GM19043 (cell line): Measurements from ENCODE around the gene ADK.

Source experiments
- ATAC-seq: cut with Tn5 transposase; IDR thresholded peaks from one replicate; pipeline ENCODE4 v1.9.1; 2021; ENCODE audit warnings: low read depth; ENCODE audit not compliant: unreplicated experiment

The ADK gene

GRCh38 chr10:74231375-74231774, 80.4 kb downstream of the ADK start:
- ATAC-seq, result no peak

DNA sequence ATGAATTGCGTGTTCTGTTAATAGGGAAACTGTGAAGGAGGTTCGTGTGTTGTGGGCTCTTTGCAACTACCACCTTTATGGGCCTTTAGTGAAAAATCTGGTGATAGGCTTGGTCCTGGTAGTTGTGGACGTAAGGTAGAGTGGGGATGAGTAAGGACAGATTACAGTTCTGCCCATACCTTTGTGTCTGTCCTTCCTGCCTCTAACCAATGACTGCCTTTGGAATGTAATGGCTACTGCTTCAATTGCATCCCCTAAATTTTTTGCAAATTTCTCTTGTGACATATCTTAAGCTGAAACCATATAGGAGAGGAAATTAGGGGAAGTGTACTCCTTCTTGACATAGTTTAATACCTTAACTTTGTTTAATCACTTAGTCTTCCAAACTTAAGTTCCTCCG, 82.3 kb downstream of the ADK start:
- no peak for ATAC-seq

DNA sequence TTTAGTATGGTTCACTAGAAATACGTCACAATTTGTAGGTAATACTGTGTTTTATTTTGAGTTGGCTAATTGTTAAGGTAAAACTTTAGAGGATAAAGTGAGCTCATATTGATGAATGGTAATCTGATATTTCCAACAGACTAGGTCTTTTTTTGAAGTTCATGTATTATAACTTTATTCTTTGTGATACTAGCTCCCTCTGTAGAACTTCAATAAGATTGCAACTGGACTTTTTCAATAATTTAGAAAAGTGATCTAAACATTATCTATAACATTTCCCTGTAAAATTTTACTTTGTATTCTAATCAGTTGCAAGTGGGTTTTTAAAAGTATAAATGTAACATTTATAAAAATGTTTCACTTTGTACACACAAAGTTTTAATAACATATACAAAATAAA, 83.5 kb downstream of the ADK start:
- ATAC-seq, result no peak

GRCh38 chr10:74238031-74238431, 87.0 kb downstream of the ADK start:
- no peak for ATAC-seq

- no peak for ATAC-seq
These were observed 87.5 kb downstream of the ADK start for GRCh38 chr10:74238516-74238915.

- no peak for ATAC-seq
These were observed 92.0 kb downstream of the ADK start for GRCh38 chr10:74243067-74243466.

DNA sequence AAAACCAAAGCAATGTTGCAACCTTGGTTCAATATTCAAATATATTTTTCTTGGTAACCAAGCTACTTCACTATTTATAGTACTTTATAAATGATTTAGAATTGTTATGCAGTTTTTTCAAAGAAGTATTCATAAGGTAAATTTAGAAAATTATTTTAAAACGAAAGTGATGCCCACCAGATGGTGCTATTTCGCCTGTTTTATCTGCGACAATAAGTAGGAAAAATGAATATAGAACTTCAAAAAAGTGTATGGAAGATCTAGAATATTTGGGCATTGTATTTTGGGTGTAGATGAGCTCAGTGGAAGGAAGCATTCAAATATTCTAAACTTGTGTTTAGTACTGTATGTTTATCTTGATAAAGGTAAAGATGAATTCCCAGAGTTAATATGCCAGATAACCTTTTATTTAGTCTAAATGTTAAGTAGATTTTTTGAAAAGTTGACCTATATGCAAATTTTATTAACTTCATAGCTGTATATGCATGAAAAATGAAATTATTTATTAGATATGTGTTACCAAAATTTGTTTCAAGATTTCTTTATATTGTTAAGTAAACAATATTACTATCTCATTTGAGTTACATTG, 93.2 kb downstream of the ADK start:
- no peak for ATAC-seq

GRCh38 chr10:74244807-74245206, 93.8 kb downstream of the ADK start:
- no peak for ATAC-seq

DNA sequence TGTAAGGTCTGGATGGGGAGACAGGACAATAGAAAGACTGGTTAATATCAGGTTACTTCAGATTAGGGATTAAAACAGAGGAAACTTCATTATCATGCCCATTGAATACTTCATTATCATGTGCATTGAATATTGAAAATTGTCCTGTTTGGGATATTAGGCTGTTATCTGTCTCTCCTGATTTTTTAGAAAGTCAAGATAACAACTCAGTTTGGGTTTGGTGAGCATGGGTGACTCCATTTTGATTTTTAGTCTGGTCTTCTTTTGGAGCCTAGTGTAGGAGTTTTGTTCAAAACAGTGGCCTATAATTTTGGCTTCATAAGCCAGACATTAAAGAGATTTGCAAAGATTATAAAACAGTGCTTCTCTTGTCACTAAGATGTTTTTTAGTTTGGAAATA, 95.5 kb downstream of the ADK start:
- no peak for ATAC-seq

GRCh38 chr10:74249865-74250264, 98.8 kb downstream of the ADK start:
- ATAC-seq, result no peak

DNA sequence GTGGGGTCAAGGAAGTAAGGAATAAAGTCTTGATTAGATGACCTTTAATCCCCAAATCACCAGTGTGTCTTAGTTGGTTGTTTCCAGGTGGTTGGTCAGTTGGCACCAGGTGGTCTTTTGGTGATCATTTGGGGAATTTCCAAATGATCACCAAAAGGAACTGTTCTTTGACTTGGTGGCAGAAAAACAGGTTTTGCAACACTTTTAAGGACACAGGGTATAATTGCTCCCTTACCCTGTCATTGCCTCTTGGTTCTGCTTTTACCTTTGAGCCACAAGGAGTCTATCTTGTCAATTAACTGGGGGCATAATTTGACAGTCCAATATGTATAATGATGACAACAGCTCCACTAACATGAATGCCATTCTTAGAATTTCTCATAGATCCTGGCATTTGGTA, 104.2 kb downstream of the ADK start:
- ATAC-seq, result no peak

DNA sequence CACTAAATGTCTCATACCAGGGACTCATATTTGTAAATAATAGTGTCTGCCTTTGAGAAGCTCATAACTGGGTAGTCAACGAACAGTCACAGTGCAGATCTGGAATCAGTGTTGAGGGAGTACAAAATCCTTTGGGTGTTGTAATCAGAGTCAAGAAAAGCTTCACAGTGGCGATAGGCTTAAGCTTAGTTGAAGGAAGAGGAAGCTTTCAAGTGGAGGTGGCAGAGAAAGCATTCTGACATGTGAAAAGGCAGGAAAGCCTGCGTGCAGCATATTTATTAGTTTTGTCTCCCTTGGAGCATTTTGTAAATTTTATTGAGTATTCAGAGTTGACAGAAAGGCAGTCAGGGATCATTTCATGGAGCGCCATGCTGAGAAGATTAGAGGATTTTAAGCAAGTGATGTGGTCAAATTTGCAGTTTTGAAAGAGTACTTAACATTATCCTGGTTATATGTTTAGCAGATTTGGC, 104.9 kb downstream of the ADK start:
- no peak for ATAC-seq

GRCh38 chr10:74262856-74263255, 111.8 kb downstream of the ADK start:
- no peak for ATAC-seq

DNA sequence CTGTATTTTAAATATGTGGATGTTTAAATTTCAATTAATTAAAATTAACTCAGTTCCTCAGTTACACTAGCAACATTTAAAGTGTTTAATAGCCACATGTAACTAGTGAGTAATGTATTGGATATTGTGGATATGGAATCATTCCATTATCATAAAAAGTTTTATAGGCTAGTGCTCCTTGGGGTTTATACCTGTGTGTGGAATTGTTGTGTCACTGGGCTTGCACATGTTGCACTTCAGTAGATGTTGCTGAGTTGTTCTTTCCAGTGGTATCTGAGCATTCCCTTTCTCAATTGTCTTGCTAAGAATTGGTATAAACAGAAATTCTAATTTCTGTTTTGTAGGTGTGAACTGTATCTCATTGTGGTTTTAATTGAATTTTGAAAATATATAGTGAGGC, 113.0 kb downstream of the ADK start:
- no peak for ATAC-seq

GRCh38 chr10:74272288-74272687, 121.3 kb downstream of the ADK start:
- no peak for ATAC-seq

DNA sequence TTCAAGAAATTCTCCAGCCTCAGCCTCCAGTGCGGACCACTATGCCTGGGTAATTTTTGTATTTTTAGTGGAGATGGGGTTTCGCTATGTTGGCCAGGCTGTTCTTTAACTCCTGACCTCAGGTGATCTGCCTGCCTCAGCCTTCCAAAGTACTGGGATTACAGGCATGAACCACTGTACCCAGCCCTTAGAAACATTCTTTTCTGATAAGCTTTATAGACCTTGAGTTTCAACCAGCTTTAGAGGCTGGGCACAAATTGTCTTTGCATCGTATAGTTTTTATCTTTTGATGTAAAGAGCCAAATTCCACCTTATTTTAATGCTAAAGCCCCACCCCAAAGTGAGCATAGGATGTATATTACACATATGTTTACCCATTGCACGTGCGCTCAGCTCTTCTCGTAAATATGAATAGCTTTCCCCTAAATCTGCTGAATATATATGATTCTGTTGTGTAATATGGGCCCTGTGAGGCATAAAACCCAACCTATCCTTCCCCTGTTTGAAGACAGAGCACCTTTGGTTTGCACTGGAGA, 124.8 kb downstream of the ADK start:
- no peak for ATAC-seq

DNA sequence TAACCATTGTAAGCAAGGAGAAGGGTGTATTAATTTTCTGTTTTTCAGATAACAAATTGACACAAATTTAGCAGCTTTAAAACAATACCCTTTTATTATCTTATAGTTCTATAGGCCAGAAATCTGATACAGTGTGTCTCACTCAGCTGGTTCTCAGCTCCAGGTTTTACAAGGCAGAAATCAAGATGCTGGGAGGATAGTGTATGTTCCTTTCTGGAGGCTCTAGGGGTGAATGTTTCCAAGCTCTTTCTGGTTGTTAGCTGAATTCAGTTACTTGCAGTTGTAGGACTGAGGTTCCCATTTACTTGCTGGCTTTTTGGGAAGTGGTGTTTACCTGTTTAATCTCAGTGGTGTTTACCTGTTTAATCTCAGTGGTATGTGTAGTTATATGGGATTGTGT, 125.4 kb downstream of the ADK start:
- no peak for ATAC-seq

DNA sequence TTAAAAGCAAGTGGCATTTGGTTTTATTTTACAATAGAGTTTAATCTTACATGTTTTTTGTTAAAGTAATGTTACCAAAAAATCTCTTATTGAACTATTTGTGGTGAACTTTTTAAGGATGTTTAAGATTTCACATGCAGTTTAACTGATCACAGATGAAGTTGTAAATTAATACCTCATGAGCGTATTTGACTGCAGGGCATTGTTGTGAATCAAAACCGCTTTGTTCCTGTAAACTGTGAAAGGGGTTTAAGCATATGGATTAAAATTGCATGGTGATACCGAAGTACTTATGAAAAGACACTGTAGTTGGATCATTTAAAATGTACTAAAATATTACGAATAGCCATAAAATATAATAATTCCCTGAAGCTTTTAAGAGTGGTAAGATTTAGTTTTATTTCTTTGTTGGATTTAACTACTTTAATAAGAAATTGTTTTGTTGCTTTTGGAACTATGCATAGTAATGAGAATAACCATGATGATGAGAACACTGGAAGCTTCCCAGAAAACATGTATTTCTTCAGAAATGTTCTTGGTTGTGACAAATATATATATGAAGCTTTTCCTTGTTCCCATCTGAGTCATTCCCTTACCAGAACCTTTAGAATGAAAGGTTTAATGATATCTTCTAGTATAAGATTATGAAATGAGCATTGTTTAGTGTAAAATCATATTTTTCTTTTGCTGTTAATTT, 131.3 kb downstream of the ADK start:
- no peak for ATAC-seq

- ATAC-seq, result no peak
These were observed 131.8 kb downstream of the ADK start for GRCh38 chr10:74282848-74283210.

GRCh38 chr10:74289188-74289587, 138.2 kb downstream of the ADK start:
- no peak for ATAC-seq

- ATAC-seq, result no peak
These were observed 138.9 kb downstream of the ADK start for GRCh38 chr10:74289951-74290350.

DNA sequence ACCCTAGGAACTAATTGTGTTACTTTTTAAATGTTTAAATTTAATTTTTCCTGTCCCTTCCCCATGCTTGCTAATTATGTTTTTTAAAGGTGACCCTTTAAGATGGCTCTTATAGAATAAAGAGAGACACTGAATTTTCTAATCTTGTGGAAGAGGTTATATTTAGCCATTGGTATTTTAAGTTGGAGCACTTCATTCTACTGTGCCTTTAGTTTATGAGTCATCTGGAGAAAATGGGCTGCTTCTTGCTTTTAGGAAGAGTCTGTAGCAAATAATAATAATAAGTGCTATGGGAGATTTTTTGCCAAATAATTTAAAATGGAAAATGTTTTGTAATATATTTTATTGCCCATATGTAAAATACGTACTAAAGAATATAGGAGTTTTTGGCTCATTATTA, 139.7 kb downstream of the ADK start:
- no peak for ATAC-seq
